H1 (cell line): ENCODE results near the gene PACSIN2. TPM values are rescaled to one million over a fixed set of nuclear protein-coding genes. Genes with fewer than 3 reads are reported as not detected.
"Not testable (repeated sequence)": the region's sequence is repeated elsewhere in the genome, so short reads cannot be mapped to it uniquely, and the experiment has no call there.

ENCODE experiments used
- CTCF ChIA-PET: fragments of 300-600 bp; sonication (Branson Sonifier 250); formaldehyde crosslinking; loops from one replicate; lab custom pipeline; 2021; ENCODE audit not compliant: partially characterized antibody; lab: Charles Lee
- POLR2A ChIA-PET: fragments of 300-600 bp; sonication (Branson Sonifier 250); formaldehyde crosslinking; loops from one replicate; lab custom pipeline; 2021; ENCODE audit warnings: inconsistent platforms; ENCODE audit not compliant: partially characterized antibody; lab: Charles Lee
- DNase-seq, 2 experiments: peaks; one replicate each; pipeline versions ENCODE4 v3.0.0 to v3.0.0-alpha.2; 2010 to 2022; ENCODE audit warnings: low spot score in 2 of 2, low read depth in 1 of 2, mixed read lengths in 1 of 2
- FAIRE-seq: peaks from 2 replicates; lab custom pipeline; 2011; peaks lifted over from hg19 to GRCh38; lab: Jason Lieb, UNC
- H2AFZ ChIP-seq: 2 replicates; pipeline ENCODE4 v1.8.1; 2012; ENCODE audit warnings: low read length, inconsistent platforms
- H2AK5ac ChIP-seq: 2 replicates; pipeline ENCODE4 v1.6.1; 2013; ENCODE audit warnings: low read depth, low read length
- H2BK120ac ChIP-seq: replicated peaks from 2 replicates; pipeline ENCODE3; 2013; ENCODE audit warnings: low read depth, low read length, inconsistent platforms
- H2BK12ac ChIP-seq: 2 replicates; pipeline ENCODE4 v1.6.1; 2013; ENCODE audit warnings: low read depth, low read length
- H2BK15ac ChIP-seq: 2 replicates; pipeline ENCODE4 v1.6.1; 2013; ENCODE audit warnings: low read length
- H2BK20ac ChIP-seq: 2 replicates; pipeline ENCODE4 v1.6.1; 2013; ENCODE audit warnings: low read length
- H2BK5ac ChIP-seq: 2 replicates; pipeline ENCODE4 v1.6.1; 2013; ENCODE audit warnings: low read depth, low read length
- H3K14ac ChIP-seq: 2 replicates; pipeline ENCODE4 v1.6.1; 2013; ENCODE audit warnings: inconsistent platforms; ENCODE audit not compliant: insufficient read length
- H3K18ac ChIP-seq: 2 replicates; pipeline ENCODE4 v1.6.1; 2013; ENCODE audit warnings: low read length; ENCODE audit errors: extremely low read depth
- H3K23ac ChIP-seq: 2 replicates; pipeline ENCODE4 v1.6.1; 2013; ENCODE audit warnings: inconsistent platforms; ENCODE audit not compliant: insufficient read length
- H3K23me2 ChIP-seq: 2 replicates; pipeline ENCODE4 v1.6.1; 2013; ENCODE audit warnings: low read depth, low read length
- H3K27ac ChIP-seq: 2 replicates; pipeline ENCODE4 v1.6.1; 2011; ENCODE audit warnings: low read depth, low read length, inconsistent platforms
- H3K27me3 ChIP-seq, 4 experiments: replicated peaks in 1 of 4; 1 replicate in 1 of 4; 2 replicates in 3 of 4; pipeline versions ENCODE4 v1.6.1 to v1.8.1; 2011 to 2013; ENCODE audit warnings: low read length in 3 of 4, mild to moderate bottlenecking in 3 of 4, inconsistent platforms in 2 of 4, mixed read lengths in 2 of 4, moderate library complexity in 1 of 4; ENCODE audit not compliant: control insufficient read depth in 3 of 4, insufficient read depth in 3 of 4; ENCODE audit errors: extremely low read depth in 1 of 4
- H3K36me3 ChIP-seq, 4 experiments: 2 replicates each; pipeline versions ENCODE4 v1.6.1 to v1.8.1; 2011 to 2013; ENCODE audit warnings: mild to moderate bottlenecking in 4 of 4, low read length in 3 of 4, moderate library complexity in 2 of 4, control low read depth in 1 of 4, inconsistent platforms in 1 of 4; ENCODE audit not compliant: insufficient read depth in 4 of 4, control insufficient read depth in 2 of 4
- H3K4ac ChIP-seq: replicated peaks from 2 replicates; pipeline ENCODE3; 2013; ENCODE audit warnings: low read length, low read depth, mixed read lengths, inconsistent platforms; ENCODE audit not compliant: insufficient read length
- H3K4me1 ChIP-seq, 4 experiments: replicated peaks in 1 of 4; 1 replicate in 1 of 4; 2 replicates in 3 of 4; pipeline versions ENCODE4 v1.6.1 to v1.8.1; 2011 to 2013; ENCODE audit warnings: low read length in 3 of 4, inconsistent platforms in 2 of 4, mixed read lengths in 1 of 4; ENCODE audit not compliant: insufficient read depth in 4 of 4, control insufficient read depth in 3 of 4
- H3K4me2 ChIP-seq, 2 experiments: 2 replicates each; pipeline versions ENCODE4 v1.6.1 to v1.8.1; 2011 to 2013; ENCODE audit warnings: low read depth in 2 of 2, low read length in 2 of 2, control low read depth in 1 of 2, inconsistent platforms in 1 of 2, mild to moderate bottlenecking in 1 of 2; ENCODE audit not compliant: insufficient read depth in 1 of 2
- H3K4me3 ChIP-seq, 4 experiments: fragments of 200-600, 300-600 bp in 1 of 4; sonication (generic), shearing (Covaris generic), sonication (Bioruptor Twin) in 1 of 4; 2 replicates each; pipeline versions ENCODE4 v1.5.1 to v1.8.1; 2011 to 2016; ENCODE audit warnings: low read length in 4 of 4, low read depth in 3 of 4, control low read depth in 2 of 4, inconsistent platforms in 2 of 4, mild to moderate bottlenecking in 2 of 4, mixed read lengths in 1 of 4, moderate library complexity in 1 of 4; ENCODE audit not compliant: insufficient read depth in 2 of 4; ENCODE audit errors: extremely low read depth in 1 of 4
- H3K56ac ChIP-seq: replicated peaks from 2 replicates; pipeline ENCODE3; 2013; ENCODE audit warnings: low read depth, mild to moderate bottlenecking, mixed read lengths, low read length, inconsistent platforms; ENCODE audit not compliant: insufficient read length
- H3K79me1 ChIP-seq: 2 replicates; pipeline ENCODE4 v1.6.1; 2013; ENCODE audit warnings: low read depth, low read length, control low read depth
- H3K79me2 ChIP-seq, 2 experiments: 2 replicates each; pipeline versions ENCODE4 v1.6.1 to v1.8.1; 2012 to 2013; ENCODE audit warnings: low read length in 2 of 2, mild to moderate bottlenecking in 2 of 2, inconsistent platforms in 1 of 2; ENCODE audit not compliant: insufficient read depth in 2 of 2, control insufficient read depth in 1 of 2
- H3K9ac ChIP-seq, 4 experiments: replicated peaks in 1 of 4; 1 replicate in 1 of 4; 2 replicates in 3 of 4; pipeline versions ENCODE4 v1.6.1 to v1.8.1; 2011 to 2013; ENCODE audit warnings: low read depth in 3 of 4, low read length in 3 of 4, control low read depth in 2 of 4, mild to moderate bottlenecking in 2 of 4, moderate library complexity in 2 of 4, inconsistent platforms in 1 of 4; ENCODE audit errors: extremely low read depth in 1 of 4
- H3K9me3 ChIP-seq, 2 experiments: 2 replicates each; pipeline versions ENCODE4 v1.6.1 to v1.8.1; 2012 to 2013; ENCODE audit warnings: mild to moderate bottlenecking in 2 of 2, moderate library complexity in 2 of 2, control low read depth in 1 of 2, inconsistent platforms in 1 of 2, low read depth in 1 of 2, low read length in 1 of 2, mixed read lengths in 1 of 2; ENCODE audit not compliant: insufficient read depth in 2 of 2
- H4K20me1 ChIP-seq, 2 experiments: replicated peaks in 1 of 2; 2 replicates each; pipeline versions ENCODE3 to v1.8.1; 2011 to 2013; ENCODE audit warnings: inconsistent platforms in 2 of 2, low read length in 2 of 2, mild to moderate bottlenecking in 1 of 2; ENCODE audit not compliant: insufficient read depth in 2 of 2, control insufficient read depth in 1 of 2
- H4K5ac ChIP-seq: 2 replicates; pipeline ENCODE4 v1.6.1; 2013; ENCODE audit warnings: low read length, low read depth, mixed read lengths, inconsistent platforms; ENCODE audit not compliant: insufficient read length
- H4K8ac ChIP-seq: 2 replicates; pipeline ENCODE4 v1.8.0; 2013; ENCODE audit warnings: mild to moderate bottlenecking, moderate library complexity, low read length, inconsistent platforms; ENCODE audit not compliant: insufficient read depth; ENCODE audit errors: extremely low read depth
- H4K91ac ChIP-seq: replicated peaks from 2 replicates; pipeline ENCODE3; 2013; ENCODE audit warnings: low read length, mixed read lengths, inconsistent platforms; ENCODE audit not compliant: insufficient read length
- WGBS, 2 experiments: shearing (Covaris generic) in 1 of 2; methylation state at CpG; one replicate each; pipeline versions ENCODE4 v1.1.6 to v1.1.7; 2013 to 2015; ENCODE audit warnings: low lambda C conversion rate in 2 of 2, mixed read lengths in 2 of 2, inconsistent platforms in 1 of 2, low coverage in 1 of 2, missing lambda C conversion rate in 1 of 2; ENCODE audit not compliant: insufficient replicate concordance in 2 of 2, insufficient coverage in 1 of 2, insufficient read length in 1 of 2; ENCODE audit errors: extremely low coverage in 1 of 2, missing lambda C conversion rate in 1 of 2; 5-methylcytosine and 5-hydroxymethylcytosine counted together
- polyA plus RNA-seq, 7 experiments: library from polyadenylated mRNA; depleted of rRNA in 3 of 7; stranded (reverse) in 5 of 7; unstranded in 2 of 7; fragments of >200 nt in 5 of 7; fragments of 200-250 nt in 2 of 7; gene quantifications; 1 replicate in 5 of 7; 2 replicates in 1 of 7; 4 replicates in 1 of 7; pipeline versions ENCODE4 v1.2.1 to v1.2.3, GENCODE V29; 2011 to 2013; ENCODE audit warnings: missing spikeins in 2 of 7, mixed read lengths in 2 of 7
- total RNA-seq: library from RNA; stranded (reverse); fragmentation: NEBNext Ultra II Directional; extraction: Animal tissue kit (Norgen Biotek cat#: 25700); gene quantifications from 2 replicates; pipeline ENCODE4 v1.2.1, GENCODE V29; 2021

The PACSIN2 gene
- total and polyA plus RNA-seq, 2 of the 8 experiments (the other 6 are each of a cell fraction or from before 2014, with no cell fraction given), result 44.8 to 64.2 TPM

- not testable (repeated sequence) for H4K91ac ChIP-seq, H3K23ac ChIP-seq, FAIRE-seq, H2BK120ac ChIP-seq, H3K9me3 ChIP-seq, H4K5ac ChIP-seq, H3K4me3 ChIP-seq, H2AFZ ChIP-seq, H3K23me2 ChIP-seq, H3K14ac ChIP-seq, H2BK5ac ChIP-seq, H2BK15ac ChIP-seq, H4K8ac ChIP-seq, H3K56ac ChIP-seq, H2AK5ac ChIP-seq, H3K36me3 ChIP-seq, H3K4ac ChIP-seq, DNase-seq, H3K27ac ChIP-seq, H3K18ac ChIP-seq, H2BK12ac ChIP-seq, H3K9ac ChIP-seq, H3K27me3 ChIP-seq
- POLR2A ChIA-PET, result interaction anchor here (1.8 kb wide), 1 partner anchor 98 kb away, joined by 9 read pairs; the partner anchor contains the start of gene PACSIN2
- Histone ChIP-seq H4K20me1 (peaks cover 17 to 18% of the 10 kb centered on the region in 2 experiments), H3K79me2 (peaks cover 0 to 75% of the 10 kb centered on the region in 2 experiments; a peak in 3 of 4 replicates), H3K79me1 (peaks cover 23% of the 10 kb centered on the region), H3K4me2 (peak overlapping the region in 1 of 2 experiments; percentile 36; a peak in 1 of 4 replicates), H2BK20ac (0 out of 2 replicates have a peak overlapping the region, but pooled peaks have one; percentile 10), H3K4me1 (peaks cover 8 to 22% (median 19%) of the 10 kb centered on the region in 4 experiments)
- 99% methylated on average over 6 of the region's 6 CpGs; no CpG with 5 or more reads in 1 of the 2 experiments for WGBS, 2 experiments
- CTCF ChIA-PET, result interaction anchor here (1.3 to 7.8 kb wide), 3 partner anchors 16 to 34 kb away, joined by 3 to 47 read pairs (median 9); no protein-coding TSS in a partner anchor
Observed at GRCh38 chr22:42917358-42917757, 97.6 kb downstream of the PACSIN2 start.
